HL-60 (cell line): Measurements from ENCODE around the gene HSPA12B.

ENCODE experiments used
- POLR2AphosphoS5 ChIP-seq: IDR thresholded peaks from 2 replicates; pipeline ENCODE4 v1.6.1; 2012; ENCODE audit warnings: low read depth
- TF ChIP-seq, protein P1 (sequence below): IDR thresholded peaks from 2 replicates; pipeline ENCODE4 v1.6.1; 2012; ENCODE audit warnings: low read depth; ENCODE audit not compliant: insufficient replicate concordance

DNA sequence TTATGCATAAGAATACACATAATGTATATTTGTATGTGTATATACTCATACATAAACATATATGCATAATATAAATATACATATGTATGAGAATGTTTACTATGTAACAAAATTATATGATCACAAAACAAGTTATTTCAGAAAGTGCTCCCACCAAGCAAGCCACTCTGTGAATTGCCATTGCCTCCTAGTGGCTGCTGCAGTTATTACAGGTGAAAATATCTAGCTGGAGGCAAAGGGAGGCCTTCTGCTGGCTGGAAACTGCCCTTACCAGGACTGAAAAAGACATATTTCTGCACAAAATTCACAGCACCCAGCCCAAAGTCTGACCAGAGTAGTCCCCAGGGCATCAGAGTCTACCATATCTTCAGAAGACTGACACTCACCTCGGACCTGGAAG lies 36.3 kb upstream of the HSPA12B start:
- no peak for TF ChIP-seq POLR2AphosphoS5
- TF ChIP-seq, protein P1, sequence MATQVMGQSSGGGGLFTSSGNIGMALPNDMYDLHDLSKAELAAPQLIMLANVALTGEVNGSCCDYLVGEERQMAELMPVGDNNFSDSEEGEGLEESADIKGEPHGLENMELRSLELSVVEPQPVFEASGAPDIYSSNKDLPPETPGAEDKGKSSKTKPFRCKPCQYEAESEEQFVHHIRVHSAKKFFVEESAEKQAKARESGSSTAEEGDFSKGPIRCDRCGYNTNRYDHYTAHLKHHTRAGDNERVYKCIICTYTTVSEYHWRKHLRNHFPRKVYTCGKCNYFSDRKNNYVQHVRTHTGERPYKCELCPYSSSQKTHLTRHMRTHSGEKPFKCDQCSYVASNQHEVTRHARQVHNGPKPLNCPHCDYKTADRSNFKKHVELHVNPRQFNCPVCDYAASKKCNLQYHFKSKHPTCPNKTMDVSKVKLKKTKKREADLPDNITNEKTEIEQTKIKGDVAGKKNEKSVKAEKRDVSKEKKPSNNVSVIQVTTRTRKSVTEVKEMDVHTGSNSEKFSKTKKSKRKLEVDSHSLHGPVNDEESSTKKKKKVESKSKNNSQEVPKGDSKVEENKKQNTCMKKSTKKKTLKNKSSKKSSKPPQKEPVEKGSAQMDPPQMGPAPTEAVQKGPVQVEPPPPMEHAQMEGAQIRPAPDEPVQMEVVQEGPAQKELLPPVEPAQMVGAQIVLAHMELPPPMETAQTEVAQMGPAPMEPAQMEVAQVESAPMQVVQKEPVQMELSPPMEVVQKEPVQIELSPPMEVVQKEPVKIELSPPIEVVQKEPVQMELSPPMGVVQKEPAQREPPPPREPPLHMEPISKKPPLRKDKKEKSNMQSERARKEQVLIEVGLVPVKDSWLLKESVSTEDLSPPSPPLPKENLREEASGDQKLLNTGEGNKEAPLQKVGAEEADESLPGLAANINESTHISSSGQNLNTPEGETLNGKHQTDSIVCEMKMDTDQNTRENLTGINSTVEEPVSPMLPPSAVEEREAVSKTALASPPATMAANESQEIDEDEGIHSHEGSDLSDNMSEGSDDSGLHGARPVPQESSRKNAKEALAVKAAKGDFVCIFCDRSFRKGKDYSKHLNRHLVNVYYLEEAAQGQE = no peak
